Duodenal mucosa (tissue), 2 donors: Measurements from ENCODE around the gene GCKR.
"Not testable (repeated sequence)": the region's sequence is repeated elsewhere in the genome, so short reads cannot be mapped to it uniquely, and the experiment has no call there.

ENCODE experiments used
- H3K27ac ChIP-seq: one replicate; pipeline ENCODE4 v1.7.0; 2013; ENCODE audit warnings: low read depth, low read length
- H3K27me3 ChIP-seq, 2 donors: one replicate each; pipeline ENCODE4 v1.7.0; 2013; ENCODE audit warnings: low read length in 2 of 2, control low read depth in 1 of 2; ENCODE audit not compliant: insufficient read depth in 2 of 2, control insufficient read depth in 1 of 2
- H3K36me3 ChIP-seq, 2 donors: one replicate each; pipeline ENCODE4 v1.7.0; 2013; ENCODE audit warnings: low read length in 2 of 2, control low read depth in 1 of 2; ENCODE audit not compliant: insufficient read depth in 2 of 2, control insufficient read depth in 1 of 2
- H3K4me1 ChIP-seq, 2 donors: one replicate each; pipeline ENCODE4 v1.7.0; 2013; ENCODE audit warnings: low read length in 2 of 2, control low read depth in 1 of 2; ENCODE audit not compliant: insufficient read depth in 2 of 2, control insufficient read depth in 1 of 2
- H3K4me3 ChIP-seq, 2 donors: one replicate each; pipeline ENCODE4 v1.7.0; 2013; ENCODE audit warnings: low read length in 2 of 2, low read depth in 1 of 2
- H3K9ac ChIP-seq, 2 donors: one replicate each; pipeline ENCODE4 v1.7.0; 2013; ENCODE audit warnings: low read length in 2 of 2, low read depth in 1 of 2
- H3K9me3 ChIP-seq, 2 donors: one replicate each; pipeline ENCODE4 v1.7.0; 2013; ENCODE audit warnings: low read length in 2 of 2, control low read depth in 1 of 2; ENCODE audit not compliant: control insufficient read depth in 1 of 2

The GCKR gene

GRCh38 chr2:27539649-27540048, 43.0 kb downstream of the GCKR start:
- H3K4me3 ChIP-seq, H3K9me3 ChIP-seq, H3K4me1 ChIP-seq, H3K27ac ChIP-seq, H3K27me3 ChIP-seq, H3K9ac ChIP-seq, H3K36me3 ChIP-seq: not testable (repeated sequence)

- H3K4me3 ChIP-seq: no peak overlapping the region
- no peaks in the 10 kb centered on the region for H3K4me1 ChIP-seq
- H3K27ac ChIP-seq: no peak overlapping the region
- H3K9ac ChIP-seq: no peak overlapping the region
- H3K9me3 ChIP-seq: no peaks in the 10 kb centered on the region
- H3K27me3 ChIP-seq: no peaks in the 10 kb centered on the region
- no peaks in the 10 kb centered on the region for H3K36me3 ChIP-seq
Observed at GRCh38 chr2:27544143-27544821, 47.6 kb downstream of the GCKR start.

GRCh38 chr2:27545348-27546141, 48.9 kb downstream of the GCKR start:
- H3K36me3 ChIP-seq: no peaks in the 10 kb centered on the region

GRCh38 chr2:27549303-27549702, 52.7 kb downstream of the GCKR start:
- Histone ChIP-seq H3K9me3 (no peaks in the 10 kb centered on the region), H3K27me3 (peaks cover 0 to 3% of the 10 kb centered on the region in 2 donors)

More at GRCh38 chr2:27545348-27546141, 48.9 kb downstream of the GCKR start:
- no peaks in the 10 kb centered on the region for H3K4me1 ChIP-seq
- H3K27me3 ChIP-seq: no peaks in the 10 kb centered on the region
- no peak overlapping the region for H3K27ac ChIP-seq
- no peak overlapping the region for H3K9ac ChIP-seq
- no peaks in the 10 kb centered on the region for H3K9me3 ChIP-seq
- H3K4me3 ChIP-seq: no peak overlapping the region

GRCh38 chr2:27551514-27551913, 54.9 kb downstream of the GCKR start:
- no peaks in the 10 kb centered on the region for H3K9me3 ChIP-seq
- no peaks in the 10 kb centered on the region for H3K36me3 ChIP-seq
- H3K9ac ChIP-seq: no peak overlapping the region
- H3K27me3 ChIP-seq: peaks cover 0 to 3% of the 10 kb centered on the region in 2 donors
- H3K4me1 ChIP-seq: no peaks in the 10 kb centered on the region
- H3K27ac ChIP-seq: no peak overlapping the region
- H3K4me3 ChIP-seq: no peak overlapping the region

More at GRCh38 chr2:27549303-27549702, 52.7 kb downstream of the GCKR start:
- no peaks in the 10 kb centered on the region for H3K4me1 ChIP-seq
- no peak overlapping the region for H3K9ac ChIP-seq
- H3K36me3 ChIP-seq: no peaks in the 10 kb centered on the region
- H3K27ac ChIP-seq: no peak overlapping the region
- H3K4me3 ChIP-seq: no peak overlapping the region

GRCh38 chr2:27552941-27553340, 56.3 kb downstream of the GCKR start:
- Histone ChIP-seq H3K9me3 (no peaks in the 10 kb centered on the region), H3K9ac (no peak overlapping the region), H3K4me1 (no peaks in the 10 kb centered on the region), H3K4me3 (no peak overlapping the region), H3K36me3 (no peaks in the 10 kb centered on the region), H3K27ac (no peak overlapping the region), H3K27me3 (peaks cover 0 to 3% of the 10 kb centered on the region in 2 donors)

- not testable (repeated sequence) for H3K27me3 ChIP-seq, H3K36me3 ChIP-seq, H3K27ac ChIP-seq, H3K9ac ChIP-seq, H3K4me3 ChIP-seq, H3K4me1 ChIP-seq, H3K9me3 ChIP-seq
Observed at GRCh38 chr2:27554451-27554850, 57.8 kb downstream of the GCKR start.

- no peaks in the 10 kb centered on the region for H3K4me1 ChIP-seq
- H3K27me3 ChIP-seq: no peaks in the 10 kb centered on the region
- no peak overlapping the region for H3K9ac ChIP-seq
Observed at GRCh38 chr2:27559228-27559627, 62.6 kb downstream of the GCKR start.

GRCh38 chr2:27561060-27561459, 64.4 kb downstream of the GCKR start:
- H3K9me3 ChIP-seq: no peaks in the 10 kb centered on the region
- H3K4me3 ChIP-seq: no peak overlapping the region
- H3K27me3 ChIP-seq: peaks cover 0 to 7% of the 10 kb centered on the region in 2 donors
- H3K36me3 ChIP-seq: no peaks in the 10 kb centered on the region
- H3K9ac ChIP-seq: no peak overlapping the region
- no peaks in the 10 kb centered on the region for H3K4me1 ChIP-seq
- H3K27ac ChIP-seq: no peak overlapping the region

More at GRCh38 chr2:27559228-27559627, 62.6 kb downstream of the GCKR start:
- Histone ChIP-seq H3K36me3 (no peaks in the 10 kb centered on the region), H3K9me3 (no peaks in the 10 kb centered on the region), H3K4me3 (no peak overlapping the region), H3K27ac (no peak overlapping the region)

- Histone ChIP-seq H3K36me3 (no peaks in the 10 kb centered on the region), H3K4me3 (no peak overlapping the region), H3K9me3 (no peaks in the 10 kb centered on the region), H3K9ac (no peak overlapping the region), H3K27ac (no peak overlapping the region), H3K27me3 (peaks cover 2 to 16% of the 10 kb centered on the region in 2 donors), H3K4me1 (no peaks in the 10 kb centered on the region)
Observed at GRCh38 chr2:27566628-27567027, 70.0 kb downstream of the GCKR start.
